ENCODE data around the gene SGCA. TPM values are rescaled to one million over a fixed set of nuclear protein-coding genes. Genes with fewer than 3 reads are reported as not detected.

SGCA gene
- total RNA-seq, 1 experiment from 2014 or later, result not detected

- Histone ChIP-seq H3K4me3 (no peak overlapping the region), H4K20me1 (ENCODE audit: insufficient read depth) (no peaks in the 10 kb centered on the region), H3K4me1 (replicated peaks; ENCODE audit: insufficient read depth) (peaks cover 47% of the 10 kb centered on the region), H2AFZ (no peak overlapping the region), H3K27me3 (ENCODE audit: insufficient read depth, low read depth) (no peaks in the 10 kb centered on the region), H3K9me2 (ENCODE audit: insufficient read depth) (no peaks in the 10 kb centered on the region), H3K79me2 (ENCODE audit: low read depth) (peaks cover 4% of the 10 kb centered on the region), H3K36me3 (ENCODE audit: low read depth) (no peaks in the 10 kb centered on the region), H3K4me2 (peak overlapping the region; percentile 76), H3K9me3 (ENCODE audit: insufficient read depth, low read depth) (no peaks in the 10 kb centered on the region), H3K27ac (peak overlapping the region; percentile 86), H3F3A (ENCODE audit: insufficient read depth, low read depth) (peaks cover 45% of the 10 kb centered on the region)
- intact Hi-C loops (cut with micrococcal nuclease; ENCODE audit: unreplicated experiment), result loop anchor here (2.0 kb wide), 1 partner anchor 128 kb away; no protein-coding TSS in a partner anchor
- ChIA-PET CTCF (interaction anchor here (0.5 to 0.6 kb wide), 2 partner anchors 25 to 64 kb away, joined by 5 to 25 read pairs; no protein-coding TSS in a partner anchor), POLR2A (ENCODE audit: unreplicated experiment) (no interaction called here)
- no peak for TF ChIP-seq EZH2 (IDR thresholded peaks at IDR 0.05; ENCODE audit: low read depth)
- TF ChIP-seq, protein P1, sequence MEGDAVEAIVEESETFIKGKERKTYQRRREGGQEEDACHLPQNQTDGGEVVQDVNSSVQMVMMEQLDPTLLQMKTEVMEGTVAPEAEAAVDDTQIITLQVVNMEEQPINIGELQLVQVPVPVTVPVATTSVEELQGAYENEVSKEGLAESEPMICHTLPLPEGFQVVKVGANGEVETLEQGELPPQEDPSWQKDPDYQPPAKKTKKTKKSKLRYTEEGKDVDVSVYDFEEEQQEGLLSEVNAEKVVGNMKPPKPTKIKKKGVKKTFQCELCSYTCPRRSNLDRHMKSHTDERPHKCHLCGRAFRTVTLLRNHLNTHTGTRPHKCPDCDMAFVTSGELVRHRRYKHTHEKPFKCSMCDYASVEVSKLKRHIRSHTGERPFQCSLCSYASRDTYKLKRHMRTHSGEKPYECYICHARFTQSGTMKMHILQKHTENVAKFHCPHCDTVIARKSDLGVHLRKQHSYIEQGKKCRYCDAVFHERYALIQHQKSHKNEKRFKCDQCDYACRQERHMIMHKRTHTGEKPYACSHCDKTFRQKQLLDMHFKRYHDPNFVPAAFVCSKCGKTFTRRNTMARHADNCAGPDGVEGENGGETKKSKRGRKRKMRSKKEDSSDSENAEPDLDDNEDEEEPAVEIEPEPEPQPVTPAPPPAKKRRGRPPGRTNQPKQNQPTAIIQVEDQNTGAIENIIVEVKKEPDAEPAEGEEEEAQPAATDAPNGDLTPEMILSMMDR (conservative IDR thresholded peaks at IDR 0.05), result no peak
- DNase-seq, result no peak
- BruUV-seq (replicated peaks), result no TSS peak
Observed at GRCh38 chr17:50155115-50155819, 10.5 kb upstream of the SGCA start.

- TF ChIP-seq EZH2 (IDR thresholded peaks at IDR 0.05; ENCODE audit: low read depth), result no peak
- TF ChIP-seq, protein P1 (conservative IDR thresholded peaks at IDR 0.05), result no peak
- Histone ChIP-seq H3K9me2 (ENCODE audit: insufficient read depth) (no peaks in the 10 kb centered on the region), H3K79me2 (ENCODE audit: low read depth) (no peaks in the 10 kb centered on the region), H2AFZ (no peak overlapping the region), H4K20me1 (ENCODE audit: insufficient read depth) (no peaks in the 10 kb centered on the region), H3F3A (ENCODE audit: insufficient read depth, low read depth) (peaks cover 39% of the 10 kb centered on the region), H3K36me3 (ENCODE audit: low read depth) (no peaks in the 10 kb centered on the region), H3K9me3 (ENCODE audit: insufficient read depth, low read depth) (no peaks in the 10 kb centered on the region), H3K27me3 (ENCODE audit: insufficient read depth, low read depth) (no peaks in the 10 kb centered on the region), H3K4me3 (no peak overlapping the region), H3K27ac (no peak overlapping the region), H3K4me1 (replicated peaks; ENCODE audit: insufficient read depth) (peaks cover 38% of the 10 kb centered on the region), H3K4me2 (no peak overlapping the region)
- DNase-seq, result no peak
- no TSS peak for BruUV-seq (replicated peaks)
- ChIA-PET POLR2A (ENCODE audit: unreplicated experiment) (no interaction called here), CTCF (no interaction called here)
- intact Hi-C loops (cut with micrococcal nuclease; ENCODE audit: unreplicated experiment), result no loop called here
Observed at GRCh38 chr17:50157891-50158290, 7.9 kb upstream of the SGCA start.

DNA sequence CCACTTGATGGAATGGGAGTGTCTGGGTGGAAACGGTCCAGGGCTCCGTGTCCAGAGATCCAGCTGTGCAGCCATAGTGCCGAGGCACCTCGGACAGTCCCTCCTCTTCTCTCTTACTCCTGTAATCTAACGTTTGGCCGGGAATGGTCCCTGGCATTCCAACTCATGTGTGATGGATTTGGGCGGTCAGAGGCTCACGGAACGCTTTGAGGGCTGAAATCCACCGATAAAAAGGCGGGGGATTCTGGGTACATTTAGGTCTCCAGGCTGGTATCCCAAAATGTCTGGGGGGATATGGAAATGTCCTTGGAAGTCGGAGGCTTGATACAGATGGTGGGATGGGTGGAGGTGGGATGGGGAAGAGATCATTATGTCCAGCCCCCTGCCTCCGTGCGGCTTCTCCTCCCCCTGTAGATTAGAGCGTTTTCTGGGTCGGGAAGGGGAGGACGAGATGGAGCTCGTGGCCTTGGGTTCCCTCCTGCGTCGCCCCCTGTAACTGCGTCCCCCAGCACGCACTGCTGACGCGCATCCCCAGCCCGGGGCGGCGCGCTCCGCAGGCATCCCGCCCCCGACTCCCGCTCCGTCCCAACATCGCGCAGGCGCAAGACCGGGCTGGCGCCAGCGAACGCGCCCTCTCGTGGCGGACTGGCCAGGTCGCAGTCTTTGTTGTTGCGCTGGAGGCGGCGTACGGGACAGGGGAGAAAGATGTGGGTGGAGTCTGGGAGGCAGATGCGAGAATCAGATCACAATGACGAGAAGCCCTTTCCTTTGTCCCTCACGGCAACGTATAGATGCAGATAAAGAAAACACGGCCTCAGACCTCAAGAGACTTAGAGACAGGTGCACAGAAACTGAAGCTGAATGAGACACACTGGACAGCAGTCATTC lies 4.5 kb upstream of the SGCA start:
- intact Hi-C loops (cut with micrococcal nuclease; ENCODE audit: unreplicated experiment), result loop anchor here (1.0 to 2.0 kb wide), 2 partner anchors 20 to 67 kb away; no protein-coding TSS in a partner anchor
- Histone ChIP-seq H4K20me1 (ENCODE audit: insufficient read depth) (no peaks in the 10 kb centered on the region), H3F3A (ENCODE audit: insufficient read depth, low read depth) (peaks cover 8% of the 10 kb centered on the region; the same call in 1 of the 2 replicates), H3K4me1 (replicated peaks; ENCODE audit: insufficient read depth) (peaks cover 5% of the 10 kb centered on the region), H3K9me3 (ENCODE audit: insufficient read depth, low read depth) (no peaks in the 10 kb centered on the region), H3K9me2 (ENCODE audit: insufficient read depth) (no peaks in the 10 kb centered on the region), H3K27ac (no peak overlapping the region), H3K27me3 (ENCODE audit: insufficient read depth, low read depth) (no peaks in the 10 kb centered on the region), H3K4me3 (peak overlapping the region; percentile 59), H3K79me2 (ENCODE audit: low read depth) (no peaks in the 10 kb centered on the region), H3K36me3 (ENCODE audit: low read depth) (no peaks in the 10 kb centered on the region), H2AFZ (peak overlapping the region; percentile 86), H3K4me2 (peak overlapping the region; percentile 87)
- TF ChIP-seq, protein P1 (conservative IDR thresholded peaks at IDR 0.05), result peak; percentile 88
- no peak for TF ChIP-seq EZH2 (IDR thresholded peaks at IDR 0.05; ENCODE audit: low read depth)
- peak; percentile 74 to 91 for DNase-seq
- CTCF ChIA-PET, result interaction anchor here (0.9 kb wide), 1 partner anchor 22 kb away, joined by 3 read pairs; no protein-coding TSS in a partner anchor
- no TSS peak for BruUV-seq (replicated peaks)
- POLR2A ChIA-PET (ENCODE audit: unreplicated experiment), result no interaction called here

All from PC-9 (cell line).